ENCODE data around the gene CASP5. TPM values are rescaled to one million over a fixed set of nuclear protein-coding genes. Genes with fewer than 3 reads are reported as not detected.
"Not testable (repeated sequence)": the region's sequence is repeated elsewhere in the genome, so short reads cannot be mapped to it uniquely, and the experiment has no call there.

CASP5 gene
- total RNA-seq, 6 experiments from 2014 or later = not detected

DNA sequence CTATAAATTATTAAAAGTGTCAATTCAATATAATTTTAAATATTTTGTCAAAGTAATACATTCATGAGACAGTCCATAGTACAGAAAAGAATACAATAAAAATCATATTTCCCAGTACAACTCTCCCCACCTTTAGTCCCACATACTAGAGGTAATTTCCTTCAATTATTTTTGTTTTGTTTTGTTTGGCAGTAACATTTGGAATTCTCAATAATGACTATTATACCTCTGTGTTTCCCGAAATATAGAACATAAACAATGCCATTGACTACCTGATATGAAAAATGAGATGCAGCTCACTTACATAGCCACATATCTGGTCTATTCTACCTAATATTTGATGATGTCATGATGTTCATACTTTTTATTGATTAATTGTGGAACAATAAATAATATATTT lies 30.2 kb downstream of the CASP5 start:
- TF ChIP-seq, protein P1, sequence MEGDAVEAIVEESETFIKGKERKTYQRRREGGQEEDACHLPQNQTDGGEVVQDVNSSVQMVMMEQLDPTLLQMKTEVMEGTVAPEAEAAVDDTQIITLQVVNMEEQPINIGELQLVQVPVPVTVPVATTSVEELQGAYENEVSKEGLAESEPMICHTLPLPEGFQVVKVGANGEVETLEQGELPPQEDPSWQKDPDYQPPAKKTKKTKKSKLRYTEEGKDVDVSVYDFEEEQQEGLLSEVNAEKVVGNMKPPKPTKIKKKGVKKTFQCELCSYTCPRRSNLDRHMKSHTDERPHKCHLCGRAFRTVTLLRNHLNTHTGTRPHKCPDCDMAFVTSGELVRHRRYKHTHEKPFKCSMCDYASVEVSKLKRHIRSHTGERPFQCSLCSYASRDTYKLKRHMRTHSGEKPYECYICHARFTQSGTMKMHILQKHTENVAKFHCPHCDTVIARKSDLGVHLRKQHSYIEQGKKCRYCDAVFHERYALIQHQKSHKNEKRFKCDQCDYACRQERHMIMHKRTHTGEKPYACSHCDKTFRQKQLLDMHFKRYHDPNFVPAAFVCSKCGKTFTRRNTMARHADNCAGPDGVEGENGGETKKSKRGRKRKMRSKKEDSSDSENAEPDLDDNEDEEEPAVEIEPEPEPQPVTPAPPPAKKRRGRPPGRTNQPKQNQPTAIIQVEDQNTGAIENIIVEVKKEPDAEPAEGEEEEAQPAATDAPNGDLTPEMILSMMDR (IDR thresholded peaks at IDR 0.05) = no peak
- Mint-ChIP-seq H3K4me1 (ENCODE audit: low read depth) (no peaks in the 10 kb centered on the region), H3K36me3 (ENCODE audit: low read depth) (no peaks in the 10 kb centered on the region), H3K4me3 (no peak overlapping the region), H3K9me3 (peaks cover 10% of the 10 kb centered on the region), H3K27me3 (ENCODE audit: insufficient read depth) (no peaks in the 10 kb centered on the region), H3K27ac (no peak overlapping the region)
- no peak for DNase-seq

DNA sequence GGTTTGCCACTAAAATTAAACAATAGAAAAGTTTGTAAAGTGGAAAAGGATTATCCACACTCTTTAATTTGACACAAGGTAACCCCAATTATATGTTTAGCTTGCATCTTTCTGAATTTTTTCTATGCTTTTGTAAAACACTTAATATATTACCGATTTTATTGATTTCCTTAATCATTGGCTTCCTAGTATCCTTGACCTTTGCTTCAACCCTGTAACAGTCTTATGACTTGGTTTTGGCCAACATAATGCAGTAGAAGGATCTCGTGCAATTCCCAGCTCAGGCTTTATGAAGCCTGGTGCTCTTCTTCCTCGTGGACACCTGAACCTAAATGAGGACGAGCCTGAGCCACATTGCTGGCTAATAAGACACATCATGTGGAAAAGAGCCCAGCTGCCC lies 31.0 kb downstream of the CASP5 start:
- TF ChIP-seq, protein P1 (IDR thresholded peaks at IDR 0.05) = no peak
- no peaks in the 10 kb centered on the region for H3K27me3 Mint-ChIP-seq (ENCODE audit: insufficient read depth)
- no peaks in the 10 kb centered on the region for H3K36me3 Mint-ChIP-seq (ENCODE audit: low read depth)
- no peak for DNase-seq
- H3K27ac Mint-ChIP-seq = no peak overlapping the region
- no peaks in the 10 kb centered on the region for H3K4me1 Mint-ChIP-seq (ENCODE audit: low read depth)
- H3K4me3 Mint-ChIP-seq = no peak overlapping the region
- peaks cover 10% of the 10 kb centered on the region for H3K9me3 Mint-ChIP-seq

- Mint-ChIP-seq H3K27ac (no peak overlapping the region), H3K4me3 (no peak overlapping the region), H3K36me3 (ENCODE audit: low read depth) (no peaks in the 10 kb centered on the region), H3K9me3 (peaks cover 10% of the 10 kb centered on the region), H3K4me1 (ENCODE audit: low read depth) (peaks cover 6% of the 10 kb centered on the region; the same call in 1 of the 2 replicates), H3K27me3 (ENCODE audit: insufficient read depth) (no peaks in the 10 kb centered on the region; the same call in 1 of the 2 replicates)
- no peak for DNase-seq
- TF ChIP-seq, protein P1 (IDR thresholded peaks at IDR 0.05) = no peak
These were observed 38.2 kb downstream of the CASP5 start for GRCh38 chr11:104984808-104985207.

DNA sequence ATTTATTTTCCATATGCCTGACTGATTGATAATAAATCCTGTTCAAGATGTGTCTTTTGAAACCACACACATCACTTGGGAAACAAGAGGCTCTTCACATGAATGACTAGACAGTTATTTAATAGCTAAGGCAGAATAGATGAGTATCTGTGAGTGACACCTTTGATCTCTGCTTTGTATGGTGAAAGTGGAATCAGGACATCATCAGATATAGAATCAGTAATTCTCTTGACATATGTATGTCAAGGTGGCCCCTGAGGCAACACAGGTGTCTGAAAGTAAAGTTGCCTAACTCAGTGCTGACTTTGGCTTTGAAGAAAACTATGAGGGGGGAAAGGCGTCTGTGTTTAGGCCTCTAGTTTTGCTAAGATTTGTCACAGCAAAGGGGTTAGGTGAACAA lies 43.1 kb downstream of the CASP5 start:
- Mint-ChIP-seq H3K4me3 (no peak overlapping the region), H3K27ac (no peak overlapping the region), H3K9me3 (peaks cover 3% of the 10 kb centered on the region; the same call in 1 of the 2 replicates), H3K27me3 (ENCODE audit: insufficient read depth) (no peaks in the 10 kb centered on the region; the same call in 1 of the 2 replicates), H3K36me3 (ENCODE audit: low read depth) (peaks cover 2% of the 10 kb centered on the region; the same call in 1 of the 2 replicates), H3K4me1 (ENCODE audit: low read depth) (peaks cover 6% of the 10 kb centered on the region; the same call in 1 of the 2 replicates)
- TF ChIP-seq, protein P1 (IDR thresholded peaks at IDR 0.05) = no peak
- no peak for DNase-seq

DNA sequence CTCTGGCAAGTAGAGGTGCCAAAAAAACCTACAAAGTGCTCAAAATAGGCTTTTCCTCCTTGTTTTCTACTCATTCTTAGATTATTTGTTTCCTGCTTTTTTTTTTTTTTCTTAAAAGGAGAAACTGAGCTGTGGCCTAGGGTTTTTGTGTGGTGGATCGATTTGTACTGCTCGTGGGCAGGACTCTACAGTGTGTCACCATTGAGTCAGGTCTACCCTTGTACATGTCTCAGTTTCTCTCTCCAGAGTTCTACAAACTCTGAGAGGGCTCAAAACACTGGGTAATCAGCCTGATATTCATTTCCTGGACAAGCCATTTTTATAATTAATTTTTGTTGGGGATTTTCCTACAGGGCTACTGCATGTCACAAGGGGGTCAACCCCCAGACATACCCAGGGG lies 49.4 kb downstream of the CASP5 start:
- H3K27ac Mint-ChIP-seq = no peak overlapping the region
- no peak overlapping the region for H3K4me3 Mint-ChIP-seq
- H3K27me3 Mint-ChIP-seq (ENCODE audit: insufficient read depth) = no peaks in the 10 kb centered on the region
- TF ChIP-seq, protein P1 (IDR thresholded peaks at IDR 0.05) = no peak
- DNase-seq = no peak
- peaks cover 36% of the 10 kb centered on the region for H3K36me3 Mint-ChIP-seq (ENCODE audit: low read depth)
- H3K9me3 Mint-ChIP-seq = peaks cover 41% of the 10 kb centered on the region
- H3K4me1 Mint-ChIP-seq (ENCODE audit: low read depth) = peaks cover 19% of the 10 kb centered on the region

DNA sequence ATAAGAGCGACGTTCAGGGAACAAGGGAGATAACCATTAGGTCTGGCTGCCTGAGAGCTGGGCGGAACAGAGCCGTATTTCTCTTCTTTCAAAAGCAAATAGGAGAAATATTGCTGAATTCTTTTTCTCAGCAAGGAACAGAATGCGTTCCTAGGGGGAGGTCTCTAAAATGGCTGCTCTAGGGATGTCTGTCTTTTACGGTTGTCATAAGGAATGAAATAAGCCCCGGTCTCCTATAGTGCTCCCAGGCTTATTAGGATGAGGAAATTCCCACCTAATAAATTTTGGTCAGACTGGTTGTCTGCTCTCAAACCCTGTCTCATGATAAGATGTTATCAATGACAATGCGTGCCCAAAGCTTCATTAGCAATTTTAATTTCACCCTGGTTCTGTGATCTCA lies 50.0 kb downstream of the CASP5 start:
- not testable (repeated sequence) for H3K27ac Mint-ChIP-seq; H3K4me3 Mint-ChIP-seq; H3K27me3 Mint-ChIP-seq (ENCODE audit: insufficient read depth); DNase-seq
- Mint-ChIP-seq H3K36me3 (ENCODE audit: low read depth) (peaks cover 36% of the 10 kb centered on the region), H3K9me3 (peaks cover 41% of the 10 kb centered on the region), H3K4me1 (ENCODE audit: low read depth) (peaks cover 20% of the 10 kb centered on the region)
